Astrocyte (in vitro differentiated cells and primary cell): ENCODE data around the gene BCR. TPM values are rescaled to one million over a fixed set of nuclear protein-coding genes. Genes with fewer than 3 reads are reported as not detected.
A peak's percentile ranks its signal among the peaks of the same experiment; 100 is the strongest.

ENCODE experiments used
- DNase-seq: peaks from one replicate; pipeline ENCODE4 v3.0.0-alpha.2; 2010; ENCODE audit warnings: low read depth
- FAIRE-seq: peaks from 2 replicates; lab custom pipeline; 2011; peaks lifted over from hg19 to GRCh38; lab: Jason Lieb, UNC
- H2AFZ ChIP-seq: 2 replicates; pipeline ENCODE4 v1.6.0; 2012; ENCODE audit warnings: low read depth, low read length, inconsistent platforms
- H3K27ac ChIP-seq: 2 replicates; pipeline ENCODE4 v1.5.1; 2011; ENCODE audit warnings: low read depth, low read length, inconsistent platforms
- H3K27me3 ChIP-seq: 2 replicates; pipeline ENCODE4 v1.6.0; 2011; ENCODE audit warnings: low read length, inconsistent platforms; ENCODE audit not compliant: insufficient read depth
- H3K36me3 ChIP-seq: 2 replicates; pipeline ENCODE4 v1.5.1; 2011; ENCODE audit warnings: low read length, inconsistent platforms; ENCODE audit not compliant: insufficient read depth
- H3K4me1 ChIP-seq: 2 replicates; pipeline ENCODE4 v1.5.1; 2011; ENCODE audit warnings: low read length, inconsistent platforms; ENCODE audit not compliant: insufficient read depth
- H3K4me2 ChIP-seq: 2 replicates; pipeline ENCODE4 v1.6.0; 2012; ENCODE audit warnings: low read length, inconsistent platforms
- H3K4me3 ChIP-seq: 2 replicates; pipeline ENCODE4 v1.5.1; 2011; ENCODE audit warnings: low read depth, mild to moderate bottlenecking, low read length, inconsistent platforms; ENCODE audit not compliant: insufficient read depth
- H3K79me2 ChIP-seq: 2 replicates; pipeline ENCODE4 v1.6.0; 2012; ENCODE audit warnings: mild to moderate bottlenecking, low read length, inconsistent platforms; ENCODE audit not compliant: insufficient read depth
- H3K9ac ChIP-seq: 2 replicates; pipeline ENCODE4 v1.6.0; 2012; ENCODE audit warnings: mild to moderate bottlenecking, low read length, inconsistent platforms
- H3K9me3 ChIP-seq: 2 replicates; pipeline ENCODE4 v1.5.1; 2012; ENCODE audit warnings: low read depth, mild to moderate bottlenecking, low read length, inconsistent platforms; ENCODE audit not compliant: insufficient read depth
- H4K20me1 ChIP-seq: 2 replicates; pipeline ENCODE4 v1.6.0; 2012; ENCODE audit warnings: low read length, inconsistent platforms; ENCODE audit not compliant: insufficient read depth
- H3K27ac Mint-ChIP-seq: one replicate; pipeline ENCODE4 v1.8.0; 2021; ENCODE audit warnings: mild to moderate bottlenecking, mixed read lengths; ENCODE audit not compliant: unreplicated experiment
- H3K27me3 Mint-ChIP-seq: one replicate; pipeline ENCODE4 v1.8.0; 2021; ENCODE audit warnings: low read depth, mixed read lengths; ENCODE audit not compliant: unreplicated experiment
- H3K36me3 Mint-ChIP-seq: one replicate; pipeline ENCODE4 v1.8.0; 2021; ENCODE audit warnings: low read depth, mixed read lengths; ENCODE audit not compliant: unreplicated experiment
- H3K4me1 Mint-ChIP-seq: one replicate; pipeline ENCODE4 v1.8.0; 2021; ENCODE audit warnings: low read depth, mixed read lengths; ENCODE audit not compliant: unreplicated experiment
- H3K4me3 Mint-ChIP-seq: one replicate; pipeline ENCODE4 v1.8.0; 2021; ENCODE audit warnings: mild to moderate bottlenecking, moderate library complexity, mixed read lengths; ENCODE audit not compliant: unreplicated experiment
- H3K9me3 Mint-ChIP-seq: one replicate; pipeline ENCODE4 v1.8.0; 2021; ENCODE audit warnings: mild to moderate bottlenecking, mixed read lengths; ENCODE audit not compliant: unreplicated experiment
- EZH2 ChIP-seq: IDR thresholded peaks from 2 replicates; pipeline ENCODE4 v1.6.1; 2012; ENCODE audit warnings: mild to moderate bottlenecking, low read length, inconsistent platforms; ENCODE audit not compliant: insufficient read depth
- total RNA-seq: library from RNA; stranded (reverse); gene quantifications from 2 replicates; pipeline ENCODE4 v1.2.1, GENCODE V29; 2021
- TF ChIP-seq, protein P1 (sequence below): IDR thresholded peaks from 2 replicates; pipeline ENCODE4 v1.5.1; 2011; ENCODE audit warnings: low read depth, mild to moderate bottlenecking, inconsistent platforms, low read length, moderate library complexity; ENCODE audit not compliant: insufficient read depth

BCR gene
- total RNA-seq, 1 donor from 2014 or later = 48.9 TPM

DNA sequence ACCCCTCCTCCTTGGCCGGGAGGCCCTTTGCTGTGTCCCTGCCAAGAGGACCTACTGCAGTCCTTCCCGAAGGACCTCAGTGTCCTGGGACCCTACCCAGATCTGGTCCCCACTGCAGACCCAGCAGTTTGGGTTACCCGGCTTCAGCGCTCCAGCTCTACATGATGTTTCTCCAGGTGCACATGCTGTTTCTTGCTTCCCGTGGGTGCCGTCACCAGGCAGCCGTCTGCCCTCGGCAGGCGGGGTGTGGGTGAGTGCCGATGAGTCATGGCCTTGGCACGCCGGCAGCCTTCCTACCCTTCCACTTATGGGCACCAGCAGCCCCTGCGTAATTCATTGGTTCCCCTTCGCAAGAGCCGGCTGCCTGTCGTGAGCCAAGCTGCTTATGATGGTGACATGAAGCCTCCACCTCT is 101.8 kb downstream of the BCR start:
- no peak overlapping the region for H3K27ac Mint-ChIP-seq
- FAIRE-seq (no peak), DNase-seq (peak; percentile 83)
- no peak overlapping the region for H3K4me3 Mint-ChIP-seq
- peak overlapping the region; percentile 75 for H3K4me2 ChIP-seq
- peaks cover 5% of the 10 kb centered on the region for H3K36me3 Mint-ChIP-seq
- H3K4me1 ChIP-seq = peaks cover 28% of the 10 kb centered on the region
- H3K27ac ChIP-seq = no peak overlapping the region
- H3K9me3 Mint-ChIP-seq = no peaks in the 10 kb centered on the region
- H3K4me1 Mint-ChIP-seq = peaks cover 12% of the 10 kb centered on the region
- no peaks in the 10 kb centered on the region for H3K36me3 ChIP-seq
- no peak overlapping the region for H3K4me3 ChIP-seq
- H3K27me3 ChIP-seq = no peaks in the 10 kb centered on the region
- no peaks in the 10 kb centered on the region for H3K9me3 ChIP-seq
- H3K79me2 ChIP-seq = no peaks in the 10 kb centered on the region
- TF ChIP-seq, protein P1, sequence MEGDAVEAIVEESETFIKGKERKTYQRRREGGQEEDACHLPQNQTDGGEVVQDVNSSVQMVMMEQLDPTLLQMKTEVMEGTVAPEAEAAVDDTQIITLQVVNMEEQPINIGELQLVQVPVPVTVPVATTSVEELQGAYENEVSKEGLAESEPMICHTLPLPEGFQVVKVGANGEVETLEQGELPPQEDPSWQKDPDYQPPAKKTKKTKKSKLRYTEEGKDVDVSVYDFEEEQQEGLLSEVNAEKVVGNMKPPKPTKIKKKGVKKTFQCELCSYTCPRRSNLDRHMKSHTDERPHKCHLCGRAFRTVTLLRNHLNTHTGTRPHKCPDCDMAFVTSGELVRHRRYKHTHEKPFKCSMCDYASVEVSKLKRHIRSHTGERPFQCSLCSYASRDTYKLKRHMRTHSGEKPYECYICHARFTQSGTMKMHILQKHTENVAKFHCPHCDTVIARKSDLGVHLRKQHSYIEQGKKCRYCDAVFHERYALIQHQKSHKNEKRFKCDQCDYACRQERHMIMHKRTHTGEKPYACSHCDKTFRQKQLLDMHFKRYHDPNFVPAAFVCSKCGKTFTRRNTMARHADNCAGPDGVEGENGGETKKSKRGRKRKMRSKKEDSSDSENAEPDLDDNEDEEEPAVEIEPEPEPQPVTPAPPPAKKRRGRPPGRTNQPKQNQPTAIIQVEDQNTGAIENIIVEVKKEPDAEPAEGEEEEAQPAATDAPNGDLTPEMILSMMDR = no peak
- TF ChIP-seq EZH2 = no peak
- H2AFZ ChIP-seq = peak overlapping the region; percentile 65
- peaks cover 9% of the 10 kb centered on the region for H4K20me1 ChIP-seq
- no peak overlapping the region for H3K9ac ChIP-seq
- H3K27me3 Mint-ChIP-seq = no peaks in the 10 kb centered on the region

DNA sequence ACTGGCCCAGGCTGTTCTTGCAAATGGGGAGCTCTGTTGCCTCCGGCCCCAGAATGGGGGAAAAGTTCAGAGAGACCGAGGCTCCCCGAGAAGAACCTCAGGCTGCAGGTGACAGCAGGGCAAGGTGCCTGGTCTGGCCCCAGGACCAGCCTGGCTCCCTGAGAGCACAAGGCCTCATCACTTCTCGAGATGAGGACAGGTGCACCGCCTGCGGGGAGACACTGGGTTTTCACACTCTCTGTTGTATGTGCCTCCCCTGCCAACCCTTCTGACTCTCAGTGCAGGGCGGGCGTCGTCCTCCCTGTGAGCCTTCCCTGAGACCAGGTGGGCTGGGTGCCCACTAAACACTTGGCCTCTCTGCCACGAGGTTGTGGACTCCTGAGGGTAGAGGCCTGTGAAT is 102.2 kb downstream of the BCR start:
- FAIRE-seq (no peak), DNase-seq (no peak)
- H4K20me1 ChIP-seq = peaks cover 7% of the 10 kb centered on the region
- no peaks in the 10 kb centered on the region for H3K36me3 ChIP-seq
- H3K9me3 Mint-ChIP-seq = no peaks in the 10 kb centered on the region
- no peak overlapping the region for H3K27ac Mint-ChIP-seq
- no peak overlapping the region for H3K4me3 Mint-ChIP-seq
- peaks cover 28% of the 10 kb centered on the region for H3K4me1 ChIP-seq
- H2AFZ ChIP-seq = no peak overlapping the region
- no peaks in the 10 kb centered on the region for H3K79me2 ChIP-seq
- H3K4me3 ChIP-seq = no peak overlapping the region
- no peaks in the 10 kb centered on the region for H3K27me3 ChIP-seq
- no peaks in the 10 kb centered on the region for H3K9me3 ChIP-seq
- H3K4me1 Mint-ChIP-seq = peaks cover 12% of the 10 kb centered on the region
- H3K4me2 ChIP-seq = peak overlapping the region; percentile 75
- no peak overlapping the region for H3K27ac ChIP-seq
- H3K27me3 Mint-ChIP-seq = no peaks in the 10 kb centered on the region
- no peak overlapping the region for H3K9ac ChIP-seq
- TF ChIP-seq, protein P1 = no peak
- no peak for TF ChIP-seq EZH2
- H3K36me3 Mint-ChIP-seq = peaks cover 5% of the 10 kb centered on the region

DNA sequence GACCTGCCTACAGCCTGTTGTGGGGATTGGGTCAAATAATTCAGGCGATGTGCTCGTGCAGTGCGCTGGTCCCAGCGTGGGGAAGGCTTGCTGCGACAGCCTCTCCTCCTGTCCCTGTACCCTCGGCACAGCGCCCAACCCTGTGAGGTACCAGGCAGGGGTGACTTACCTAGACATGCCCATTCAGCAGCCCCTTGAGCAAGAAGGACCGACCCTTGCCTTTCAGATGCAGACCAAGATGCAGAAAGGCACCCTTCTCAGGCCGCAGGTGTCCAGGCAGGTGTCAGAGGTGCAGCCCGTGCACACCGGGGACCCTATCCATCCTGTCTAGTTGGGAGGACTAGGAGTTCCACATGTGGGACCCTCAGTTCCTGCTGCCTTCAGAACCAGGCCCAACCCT is 102.7 kb downstream of the BCR start:
- Mint-ChIP-seq H3K27me3 (no peaks in the 10 kb centered on the region), H3K27ac (no peak overlapping the region), H3K9me3 (no peaks in the 10 kb centered on the region), H3K4me1 (peaks cover 12% of the 10 kb centered on the region), H3K4me3 (no peak overlapping the region), H3K36me3 (peaks cover 5% of the 10 kb centered on the region)
- FAIRE-seq (no peak), DNase-seq (no peak)
- peaks cover 28% of the 10 kb centered on the region for H3K4me1 ChIP-seq
- H3K27me3 ChIP-seq = no peaks in the 10 kb centered on the region
- no peak overlapping the region for H3K9ac ChIP-seq
- no peak overlapping the region for H2AFZ ChIP-seq
- H4K20me1 ChIP-seq = peaks cover 7% of the 10 kb centered on the region
- H3K27ac ChIP-seq = no peak overlapping the region
- no peaks in the 10 kb centered on the region for H3K36me3 ChIP-seq
- no peak overlapping the region for H3K4me3 ChIP-seq
- H3K9me3 ChIP-seq = no peaks in the 10 kb centered on the region
- H3K4me2 ChIP-seq = no peak overlapping the region
- TF ChIP-seq, protein P1 = no peak
- TF ChIP-seq EZH2 = no peak
- no peaks in the 10 kb centered on the region for H3K79me2 ChIP-seq
